Measurements from ENCODE around the gene TIMM8A. TPM values are rescaled to one million over a fixed set of nuclear protein-coding genes. Genes with fewer than 3 reads are reported as not detected.
"Not testable (repeated sequence)": the region's sequence is repeated elsewhere in the genome, so short reads cannot be mapped to it uniquely, and the experiment has no call there.

TIMM8A gene
- total and polyA plus RNA-seq, 2 donors from 2014 or later: 12.9 to 13.1 TPM

DNA sequence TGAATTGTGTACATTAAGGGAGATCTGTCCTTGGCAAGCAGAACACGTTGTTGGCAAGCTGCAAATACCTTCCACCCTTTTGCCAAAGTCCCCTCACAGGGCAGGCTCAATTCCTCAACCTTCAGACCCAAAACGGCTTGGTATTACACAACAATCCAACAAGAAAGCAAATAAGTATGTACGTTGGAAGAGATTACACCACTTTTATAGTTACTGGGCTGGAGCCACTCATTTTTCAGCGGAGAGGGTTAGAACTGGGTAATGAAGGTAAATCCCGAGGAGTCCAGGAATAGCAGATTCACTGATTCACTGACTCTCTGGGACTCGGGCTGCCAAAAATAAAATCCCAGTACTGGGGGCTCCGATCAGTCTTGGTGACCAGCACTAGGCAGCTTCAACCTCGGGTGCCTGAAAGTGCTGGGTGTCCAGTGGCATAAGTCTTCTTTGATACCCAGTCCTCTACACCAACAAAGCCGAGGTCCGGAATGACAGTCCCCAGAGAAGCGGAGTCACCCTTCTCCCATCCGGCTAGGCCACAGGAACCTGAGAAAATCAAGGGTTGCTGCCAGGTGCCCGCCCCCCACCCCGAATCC is 587 bp downstream of the TIMM8A start:
- H3K4me1 ChIP-seq (ENCODE audit: control insufficient read depth in 2 of 3, insufficient read depth in 2 of 3, low read depth in 1 of 3, low read length in 3 of 3): peaks cover 0 to 2% (median 0%) of the 10 kb centered on the region in 3 donors
- H3K9ac ChIP-seq (ENCODE audit: low read length in 3 of 3): peak overlapping the region in 2 of 3 donors; percentile 65 to 76

DNA sequence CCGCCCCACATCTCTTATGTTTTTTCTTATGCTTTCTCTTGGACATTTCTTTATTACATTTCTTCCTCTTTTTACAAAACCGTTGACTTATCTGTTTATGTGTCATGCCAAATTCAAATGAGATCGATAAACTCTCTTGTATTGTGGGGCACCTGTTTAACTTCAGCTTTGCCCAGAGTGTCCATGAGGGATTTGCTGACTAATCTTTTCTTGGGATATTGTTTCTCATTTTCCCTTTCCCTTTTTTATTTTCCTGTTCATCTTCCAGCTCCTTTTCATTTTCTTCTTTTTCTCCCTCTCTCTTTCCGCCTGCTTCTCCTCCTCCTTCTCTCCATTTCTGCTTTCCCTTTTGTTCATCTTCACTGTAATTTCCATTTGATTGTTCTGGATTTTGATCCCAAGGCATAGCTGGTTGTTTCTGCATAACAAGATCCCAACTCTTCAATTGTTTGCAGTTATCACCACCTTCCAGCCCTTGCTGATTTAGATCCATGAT is 10.7 kb downstream of the TIMM8A start:
- H3K27me3 ChIP-seq (ENCODE audit: control insufficient read depth, insufficient read depth, low read length): no peaks in the 10 kb centered on the region
- no peak overlapping the region for H3K27ac ChIP-seq (ENCODE audit: low read depth in 2 of 2, low read length in 2 of 2)
- no peak for TF ChIP-seq CTCF (IDR thresholded peaks at IDR 0.05; ENCODE audit: borderline replicate concordance, extremely low read depth, insufficient read depth)
- intact Hi-C loops (cut with DNase I): no loop called here
- no peaks in the 10 kb centered on the region for H3K36me3 ChIP-seq (ENCODE audit: control insufficient read depth in 2 of 3, insufficient read depth in 3 of 3, low read length in 3 of 3)
- no peak for FAIRE-seq
- no peak overlapping the region for H3K4me3 ChIP-seq (ENCODE audit: low read length in 3 of 3)
- no peak overlapping the region for H3K9ac ChIP-seq (ENCODE audit: low read length in 3 of 3)
- no peak for DNase-seq
- no peaks in the 10 kb centered on the region for H3K9me3 ChIP-seq (ENCODE audit: control insufficient read depth in 2 of 3, insufficient read depth in 1 of 3, low read length in 3 of 3)
- no peaks in the 10 kb centered on the region for H3K4me1 ChIP-seq (ENCODE audit: control insufficient read depth in 2 of 3, insufficient read depth in 2 of 3, low read depth in 1 of 3, low read length in 3 of 3)

More for the DNA sequence above, 587 bp downstream of the TIMM8A start:
- no peak for TF ChIP-seq CTCF (IDR thresholded peaks at IDR 0.05; ENCODE audit: borderline replicate concordance, extremely low read depth, insufficient read depth)
- no peaks in the 10 kb centered on the region for H3K27me3 ChIP-seq (ENCODE audit: control insufficient read depth, insufficient read depth, low read length)
- no peaks in the 10 kb centered on the region for H3K36me3 ChIP-seq (ENCODE audit: control insufficient read depth in 2 of 3, insufficient read depth in 3 of 3, low read length in 3 of 3)
- H3K9me3 ChIP-seq (ENCODE audit: control insufficient read depth in 2 of 3, insufficient read depth in 1 of 3, low read length in 3 of 3): no peaks in the 10 kb centered on the region
- H3K4me3 ChIP-seq (ENCODE audit: low read length in 3 of 3): peak overlapping the region; percentile 76 to 83 (median 81)
- H3K27ac ChIP-seq (ENCODE audit: low read depth in 2 of 2, low read length in 2 of 2): peak overlapping the region in 1 of 2 donors; percentile 89
- FAIRE-seq (no peak), DNase-seq (peak in 1 of 5 donors; percentile 3)
- intact Hi-C loops (cut with DNase I): no loop called here

GRCh38 chrX:101334310-101334709 is 14.2 kb downstream of the TIMM8A start:
- FAIRE-seq; H3K36me3 ChIP-seq (ENCODE audit: control insufficient read depth in 2 of 3, insufficient read depth in 3 of 3, low read length in 3 of 3); H3K27me3 ChIP-seq (ENCODE audit: control insufficient read depth, insufficient read depth, low read length); H3K4me1 ChIP-seq (ENCODE audit: control insufficient read depth in 2 of 3, insufficient read depth in 2 of 3, low read depth in 1 of 3, low read length in 3 of 3); H3K9me3 ChIP-seq (ENCODE audit: control insufficient read depth in 2 of 3, insufficient read depth in 1 of 3, low read length in 3 of 3); H3K4me3 ChIP-seq (ENCODE audit: low read length in 3 of 3); H3K9ac ChIP-seq (ENCODE audit: low read length in 3 of 3); DNase-seq; intact Hi-C loops (cut with DNase I); H3K27ac ChIP-seq (ENCODE audit: low read depth in 2 of 2, low read length in 2 of 2): not testable (repeated sequence)

- H3K9me3 ChIP-seq (ENCODE audit: control insufficient read depth in 2 of 3, insufficient read depth in 1 of 3, low read length in 3 of 3); intact Hi-C loops (cut with DNase I); H3K27ac ChIP-seq (ENCODE audit: low read depth in 2 of 2, low read length in 2 of 2); DNase-seq; H3K4me1 ChIP-seq (ENCODE audit: control insufficient read depth in 2 of 3, insufficient read depth in 2 of 3, low read depth in 1 of 3, low read length in 3 of 3); FAIRE-seq; H3K36me3 ChIP-seq (ENCODE audit: control insufficient read depth in 2 of 3, insufficient read depth in 3 of 3, low read length in 3 of 3); H3K27me3 ChIP-seq (ENCODE audit: control insufficient read depth, insufficient read depth, low read length); H3K4me3 ChIP-seq (ENCODE audit: low read length in 3 of 3); H3K9ac ChIP-seq (ENCODE audit: low read length in 3 of 3): not testable (repeated sequence)
These were observed 21.9 kb downstream of the TIMM8A start for GRCh38 chrX:101326600-101326999.

All from kidney (tissue), 14 donors.